Karpas-422 (cell line): ENCODE measurements around the gene ITGA5. TPM values are rescaled to one million over a fixed set of nuclear protein-coding genes. Genes with fewer than 3 reads are reported as not detected.

Source experiments
- DNase-seq: peaks from one replicate; pipeline ENCODE4 v3.0.0-alpha.2; 2015
- H2AFZ ChIP-seq: fragments of 200-600 bp; sonication (generic); 2 replicates; pipeline ENCODE4 v1.6.1; 2014; ENCODE audit warnings: antibody characterized with exemption, low read length, mixed read lengths
- H3K27ac ChIP-seq: fragments of 200-600 bp; sonication (generic); 2 replicates; pipeline ENCODE4 v1.5.1; 2014; ENCODE audit warnings: mild to moderate bottlenecking, low read length, moderate library complexity
- H3K27me3 ChIP-seq: fragments of 200-600 bp; sonication (generic); 2 replicates; pipeline ENCODE4 v1.6.1; 2014; ENCODE audit warnings: low read length, mixed read lengths
- H3K36me3 ChIP-seq: fragments of 200-600 bp; sonication (generic); 2 replicates; pipeline ENCODE4 v1.6.1; 2014; ENCODE audit warnings: low read length, mixed read lengths; ENCODE audit not compliant: insufficient read depth
- H3K4me1 ChIP-seq: fragments of 200-600 bp; sonication (generic); 2 replicates; pipeline ENCODE4 v1.6.1; 2014; ENCODE audit warnings: mild to moderate bottlenecking, low read length, mixed read lengths
- H3K4me2 ChIP-seq: fragments of 200-600 bp; sonication (generic); 2 replicates; pipeline ENCODE4 v1.6.1; 2014; ENCODE audit warnings: low read length, low read depth, mild to moderate bottlenecking; ENCODE audit not compliant: poor library complexity, severe bottlenecking
- H3K4me3 ChIP-seq: fragments of 200-600 bp; sonication (generic); 2 replicates; pipeline ENCODE4 v1.5.1; 2014; ENCODE audit warnings: mild to moderate bottlenecking, antibody characterized with exemption, low read length, mixed read lengths
- H3K79me2 ChIP-seq: fragments of 200-600 bp; sonication (generic); 2 replicates; pipeline ENCODE4 v1.6.1; 2014; ENCODE audit warnings: mild to moderate bottlenecking, low read length, mixed read lengths
- H3K9ac ChIP-seq: fragments of 200-600 bp; sonication (generic); 2 replicates; pipeline ENCODE4 v1.6.0; 2014; ENCODE audit warnings: low read length
- H3K9me2 ChIP-seq: fragments of 200-600 bp; sonication (generic), shearing (Covaris generic); replicated peaks from 2 replicates; pipeline ENCODE4 v1.6.0; 2014; ENCODE audit warnings: mild to moderate bottlenecking, low read length, moderate library complexity; ENCODE audit not compliant: insufficient read depth
- H3K9me3 ChIP-seq: fragments of 300-700, 200-600 bp; sonication (generic); 2 replicates; pipeline ENCODE4 v1.6.1; 2014; ENCODE audit warnings: low read length, mixed read lengths
- H4K20me1 ChIP-seq: fragments of 200-600 bp; sonication (generic); 2 replicates; pipeline ENCODE4 v1.6.1; 2014; ENCODE audit warnings: mild to moderate bottlenecking, antibody characterized with exemption, low read length, low read depth; ENCODE audit not compliant: insufficient read depth
- total RNA-seq: library from RNA; depleted of rRNA; stranded (reverse); fragments of >200 nt; shearing (Covaris generic); gene quantifications from 2 replicates; pipeline ENCODE4 v1.2.3, GENCODE V29; 2014; ENCODE audit warnings: low replicate concordance

Gene ITGA5
- total RNA-seq, 1 experiment from 2014 or later = not detected

- H3K9ac ChIP-seq = no peak overlapping the region
- H2AFZ ChIP-seq = no peak overlapping the region
- no peak overlapping the region for H3K4me3 ChIP-seq
- no peaks in the 10 kb centered on the region for H3K27me3 ChIP-seq
- no peak for DNase-seq
- H3K4me2 ChIP-seq = no peak overlapping the region
- no peaks in the 10 kb centered on the region for H3K36me3 ChIP-seq
- H3K27ac ChIP-seq = no peak overlapping the region
- H3K9me3 ChIP-seq = no peaks in the 10 kb centered on the region
- H4K20me1 ChIP-seq = no peaks in the 10 kb centered on the region
- peaks cover 62% of the 10 kb centered on the region for H3K4me1 ChIP-seq
- H3K9me2 ChIP-seq = no peaks in the 10 kb centered on the region
- H3K79me2 ChIP-seq = peaks cover 2% of the 10 kb centered on the region; the same call in 1 of the 2 replicates
These were observed 32.5 kb downstream of the ITGA5 start for GRCh38 chr12:54386403-54387113.

GRCh38 chr12:54385251-54385914, 33.7 kb downstream of the ITGA5 start:
- Histone ChIP-seq H3K36me3 (no peaks in the 10 kb centered on the region), H3K4me1 (peaks cover 69% of the 10 kb centered on the region), H3K4me2 (peak overlapping the region; percentile 59), H3K9me2 (no peaks in the 10 kb centered on the region), H3K27ac (peak overlapping the region; percentile 49), H3K4me3 (peak overlapping the region; percentile 29; the same call in 1 of the 2 replicates), H3K27me3 (no peaks in the 10 kb centered on the region), H3K9me3 (no peaks in the 10 kb centered on the region), H4K20me1 (no peaks in the 10 kb centered on the region), H3K79me2 (peaks cover 2% of the 10 kb centered on the region; the same call in 1 of the 2 replicates), H3K9ac (peak overlapping the region; percentile 62), H2AFZ (no peak overlapping the region)
- peak; percentile 61 for DNase-seq

GRCh38 chr12:54384591-54385041, 34.5 kb downstream of the ITGA5 start, which contains the start of gene ZNF385A:
Gene ZNF385A, minus strand, starts transcription at chr12:54384733. Its CDS starts 219 bp downstream, at chr12:54384514.
- Histone ChIP-seq H3K4me1 (peaks cover 69% of the 10 kb centered on the region), H3K9me3 (no peaks in the 10 kb centered on the region), H3K79me2 (peaks cover 2% of the 10 kb centered on the region; the same call in 1 of the 2 replicates), H3K9ac (peak within 1 kb of the TSS; percentile 62), H2AFZ (no peak within 1 kb of the TSS), H3K36me3 (no peaks in the 10 kb centered on the region), H3K27ac (peak within 1 kb of the TSS; percentile 49), H3K4me3 (peak within 1 kb of the TSS; percentile 29), H4K20me1 (no peaks in the 10 kb centered on the region), H3K4me2 (peak within 1 kb of the TSS; percentile 59), H3K9me2 (no peaks in the 10 kb centered on the region), H3K27me3 (no peaks in the 10 kb centered on the region)
- DNase-seq = peak; percentile 83

- H3K79me2 ChIP-seq = no peaks in the 10 kb centered on the region
- DNase-seq = no peak
- no peak overlapping the region for H3K4me3 ChIP-seq
- H3K4me1 ChIP-seq = peaks cover 67% of the 10 kb centered on the region
- no peaks in the 10 kb centered on the region for H3K9me3 ChIP-seq
- no peak overlapping the region for H2AFZ ChIP-seq
- 0 out of 2 replicates have a peak, but pooled peaks cover 3% of the 10 kb centered on the region for H3K36me3 ChIP-seq
- H3K4me2 ChIP-seq = no peak overlapping the region
- no peak overlapping the region for H3K27ac ChIP-seq
- no peak overlapping the region for H3K9ac ChIP-seq
- H4K20me1 ChIP-seq = peaks cover 6% of the 10 kb centered on the region
- H3K27me3 ChIP-seq = no peaks in the 10 kb centered on the region
- no peaks in the 10 kb centered on the region for H3K9me2 ChIP-seq
These were observed 35.9 kb downstream of the ITGA5 start for GRCh38 chr12:54383041-54383609.

GRCh38 chr12:54381136-54381535, 37.9 kb downstream of the ITGA5 start:
- Histone ChIP-seq H3K27me3 (no peaks in the 10 kb centered on the region), H3K27ac (no peak overlapping the region), H3K9me3 (no peaks in the 10 kb centered on the region), H4K20me1 (peaks cover 14% of the 10 kb centered on the region), H3K9ac (no peak overlapping the region), H3K79me2 (no peaks in the 10 kb centered on the region), H3K4me2 (no peak overlapping the region), H3K9me2 (no peaks in the 10 kb centered on the region), H3K4me1 (peaks cover 52% of the 10 kb centered on the region), H3K36me3 (0 out of 2 replicates have a peak, but pooled peaks cover 3% of the 10 kb centered on the region), H2AFZ (no peak overlapping the region), H3K4me3 (no peak overlapping the region)
- no peak for DNase-seq

- Histone ChIP-seq H3K9me2 (no peaks in the 10 kb centered on the region), H3K4me3 (peak overlapping the region; percentile 57), H3K36me3 (0 out of 2 replicates have a peak, but pooled peaks cover 3% of the 10 kb centered on the region), H4K20me1 (peaks cover 14% of the 10 kb centered on the region), H3K4me1 (peaks cover 37% of the 10 kb centered on the region), H3K27ac (peak overlapping the region; percentile 47), H2AFZ (0 out of 2 replicates have a peak overlapping the region, but pooled peaks have one; percentile 55), H3K4me2 (peak overlapping the region; percentile 77), H3K79me2 (no peaks in the 10 kb centered on the region), H3K9ac (peak overlapping the region; percentile 65), H3K9me3 (no peaks in the 10 kb centered on the region), H3K27me3 (no peaks in the 10 kb centered on the region)
- peak; percentile 97 for DNase-seq
These were observed 39.5 kb downstream of the ITGA5 start for GRCh38 chr12:54379398-54380201.

GRCh38 chr12:54378796-54379397, 40.2 kb downstream of the ITGA5 start:
- H2AFZ ChIP-seq = no peak overlapping the region
- peaks cover 30% of the 10 kb centered on the region for H3K4me1 ChIP-seq
- H3K27ac ChIP-seq = no peak overlapping the region
- H3K9me2 ChIP-seq = no peaks in the 10 kb centered on the region
- H4K20me1 ChIP-seq = peaks cover 14% of the 10 kb centered on the region
- H3K79me2 ChIP-seq = no peaks in the 10 kb centered on the region
- H3K36me3 ChIP-seq = 0 out of 2 replicates have a peak, but pooled peaks cover 3% of the 10 kb centered on the region
- H3K9ac ChIP-seq = peak overlapping the region; percentile 65
- no peaks in the 10 kb centered on the region for H3K9me3 ChIP-seq
- peak; percentile 77 for DNase-seq
- H3K27me3 ChIP-seq = no peaks in the 10 kb centered on the region
- H3K4me2 ChIP-seq = peak overlapping the region; percentile 77
- H3K4me3 ChIP-seq = peak overlapping the region; percentile 57
